HG03025 (cell line): Measurements from ENCODE around the gene SPAG16.
"Not testable (repeated sequence)": the region's sequence is repeated elsewhere in the genome, so short reads cannot be mapped to it uniquely, and the experiment has no call there.

ENCODE experiments used
- ATAC-seq: cut with Tn5 transposase; IDR thresholded peaks from one replicate; pipeline ENCODE4 v1.9.1; 2021; ENCODE audit warnings: mild to moderate bottlenecking, moderate library complexity; ENCODE audit not compliant: unreplicated experiment, low FRiP score

The SPAG16 gene

DNA sequence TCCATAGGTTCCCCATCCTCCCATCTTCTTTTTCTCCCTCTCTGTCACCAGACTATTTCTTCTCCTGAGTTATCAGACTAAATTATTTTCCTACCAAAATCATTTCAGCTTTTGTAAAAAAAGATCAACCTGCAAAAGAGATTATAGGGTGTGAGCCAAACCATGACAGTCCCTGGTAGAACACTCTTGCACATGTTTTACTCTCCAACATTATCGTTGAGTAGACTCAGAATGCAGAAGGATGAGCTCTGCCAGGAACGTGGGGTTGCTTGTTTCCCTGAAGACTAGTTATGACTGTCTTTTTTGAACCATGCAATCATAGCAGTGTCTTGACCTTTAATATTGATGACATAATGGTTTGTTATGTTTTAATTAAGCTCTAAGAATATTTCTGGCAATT lies 766.5 kb downstream of the SPAG16 start:
- ATAC-seq = no peak

DNA sequence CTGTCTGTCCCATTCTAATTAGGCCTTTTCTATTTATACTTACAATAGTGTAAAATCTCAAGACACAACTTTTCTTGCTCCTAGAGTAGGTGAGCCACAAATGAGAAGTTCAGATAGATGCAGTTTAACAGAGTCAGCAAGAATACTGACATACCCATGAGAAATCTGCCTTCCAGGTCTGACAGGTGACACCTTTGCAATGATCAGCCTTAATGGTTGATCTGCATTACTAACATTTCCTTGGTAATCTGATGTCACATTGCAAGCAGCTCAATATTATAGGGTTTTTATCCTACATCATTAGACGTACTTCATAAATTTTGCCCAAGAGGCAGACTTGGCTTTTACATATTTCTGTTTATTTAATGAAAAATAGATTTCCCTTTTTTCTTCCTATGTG lies 767.3 kb downstream of the SPAG16 start:
- no peak for ATAC-seq

DNA sequence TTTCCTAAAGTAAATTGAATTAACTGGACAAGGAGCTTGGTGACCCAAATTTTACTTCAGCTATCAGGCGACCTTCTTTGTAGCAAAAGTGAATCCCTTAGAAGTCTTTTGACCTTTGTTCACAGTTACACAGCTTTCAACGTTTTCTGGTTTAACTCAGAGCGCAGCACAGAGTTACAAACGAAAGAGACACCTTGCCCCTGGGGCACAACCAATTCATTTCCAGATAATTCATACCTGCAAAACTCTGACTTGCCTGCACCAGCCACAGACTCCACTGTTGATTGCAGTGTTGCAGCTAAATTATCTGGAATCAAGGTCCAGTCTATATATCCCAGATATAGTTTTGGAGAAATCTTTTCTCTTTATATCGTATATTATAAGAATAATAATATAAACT lies 768.0 kb downstream of the SPAG16 start:
- ATAC-seq = no peak

DNA sequence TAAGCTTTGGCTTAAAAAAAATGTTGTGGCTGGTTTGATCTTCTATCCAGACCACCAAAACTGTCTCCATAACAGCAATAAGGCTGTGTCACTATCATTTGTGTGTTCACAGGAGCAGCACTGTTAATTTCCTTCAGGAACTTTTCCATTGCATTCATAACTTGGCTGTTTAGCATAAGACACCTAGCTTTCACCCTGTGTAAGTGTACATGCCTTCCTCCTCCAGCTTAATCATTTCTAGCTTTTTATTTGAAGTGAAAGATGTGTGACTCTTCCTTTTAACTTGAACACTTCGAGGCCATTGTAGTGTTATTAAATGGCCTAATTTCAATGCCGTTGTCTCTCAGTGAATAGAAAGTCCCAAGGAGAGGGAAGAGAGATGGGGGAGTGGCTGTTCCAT lies 773.7 kb downstream of the SPAG16 start:
- ATAC-seq = no peak

DNA sequence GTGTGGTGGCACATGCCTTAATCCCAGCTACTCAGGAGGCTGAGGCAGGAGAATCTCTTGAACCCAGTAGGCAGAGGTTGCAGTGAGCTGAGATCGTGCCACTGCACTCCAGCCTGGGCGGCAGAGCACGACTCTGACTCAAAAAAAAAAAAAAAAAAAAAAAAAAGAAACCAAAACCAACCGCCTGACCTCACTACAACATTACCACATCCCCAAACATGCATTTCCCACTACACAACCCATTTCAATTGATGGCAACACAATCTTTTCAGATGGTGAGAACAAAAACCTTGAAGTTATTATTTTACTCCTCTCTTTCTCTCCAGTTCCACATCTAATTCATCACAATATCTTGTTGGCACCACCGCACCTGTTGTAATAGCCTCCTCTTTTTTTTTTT lies 778.0 kb downstream of the SPAG16 start:
- ATAC-seq = not testable (repeated sequence)

DNA sequence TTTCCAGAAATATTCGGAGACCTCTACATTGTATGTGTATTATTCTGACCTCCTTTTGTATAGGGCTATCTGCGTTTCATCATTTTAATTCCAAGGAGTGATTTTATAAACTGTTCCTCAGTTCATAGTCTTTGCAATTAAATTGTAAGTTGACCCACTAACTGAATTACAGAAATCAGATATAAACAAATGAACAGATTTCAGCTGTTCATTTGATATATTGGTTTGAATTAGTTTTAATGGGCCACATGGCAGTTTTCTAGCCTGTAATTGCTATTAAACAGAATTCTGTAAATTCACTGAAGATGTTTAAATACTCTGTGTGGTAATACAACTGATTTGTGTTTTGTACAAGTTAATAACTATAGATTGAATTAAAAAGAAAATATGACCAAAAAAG lies 780.2 kb downstream of the SPAG16 start:
- no peak for ATAC-seq

DNA sequence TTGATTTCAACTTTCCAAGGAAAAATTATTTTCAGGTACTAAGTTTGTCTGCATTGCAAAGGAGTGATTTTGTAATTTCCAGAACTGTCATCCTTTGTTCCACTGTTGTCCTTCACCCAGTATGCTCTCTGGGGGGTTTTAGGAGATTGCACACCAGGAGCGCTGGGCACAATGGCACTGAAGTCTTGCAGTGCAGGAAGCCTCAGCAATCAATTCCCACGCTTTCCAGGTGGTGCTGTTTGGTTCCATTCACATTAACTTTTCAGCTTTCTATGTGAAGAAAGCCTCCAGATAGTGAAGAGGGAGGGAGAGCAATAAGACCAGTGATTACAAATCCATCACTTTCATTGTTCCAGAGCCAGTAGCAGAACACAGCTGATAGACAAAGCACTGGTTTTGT lies 782.6 kb downstream of the SPAG16 start:
- no peak for ATAC-seq

DNA sequence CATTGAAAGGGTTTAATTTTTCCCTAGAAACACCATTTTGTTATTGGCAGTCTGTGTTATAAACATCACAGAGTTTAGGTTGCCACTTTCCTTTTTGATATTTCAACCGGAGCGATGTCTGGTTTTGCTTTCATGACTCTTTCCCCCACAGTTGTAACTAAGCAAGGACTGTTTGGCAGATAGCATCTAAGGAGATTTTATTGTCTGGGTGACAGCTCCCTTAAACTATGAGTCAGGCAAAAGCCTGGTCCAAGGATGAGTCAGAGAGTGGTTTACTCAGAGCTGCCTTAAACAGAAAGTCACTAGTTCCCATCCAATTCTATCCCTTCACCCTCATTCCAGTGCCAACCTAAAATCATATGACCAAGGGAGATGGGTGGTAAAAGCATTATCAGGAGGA lies 785.0 kb downstream of the SPAG16 start:
- no peak for ATAC-seq

DNA sequence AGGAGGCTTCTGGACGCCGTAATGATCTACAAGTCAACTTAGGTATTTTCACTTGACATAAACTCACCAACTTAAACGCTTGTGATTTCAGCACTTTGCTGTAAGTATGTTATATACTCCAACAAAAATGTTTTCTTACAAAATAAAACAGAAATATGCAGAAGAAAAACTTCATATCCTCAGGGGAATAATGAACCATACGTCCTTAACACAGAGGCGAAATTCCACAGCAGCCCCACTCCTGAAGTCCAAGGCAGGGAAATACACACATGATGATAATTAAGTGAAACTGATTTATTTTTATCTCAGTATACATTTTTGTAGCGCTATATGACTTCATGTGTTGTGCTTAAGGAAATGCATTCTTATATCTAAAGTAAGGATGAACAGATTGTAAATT lies 791.2 kb downstream of the SPAG16 start:
- no peak for ATAC-seq

DNA sequence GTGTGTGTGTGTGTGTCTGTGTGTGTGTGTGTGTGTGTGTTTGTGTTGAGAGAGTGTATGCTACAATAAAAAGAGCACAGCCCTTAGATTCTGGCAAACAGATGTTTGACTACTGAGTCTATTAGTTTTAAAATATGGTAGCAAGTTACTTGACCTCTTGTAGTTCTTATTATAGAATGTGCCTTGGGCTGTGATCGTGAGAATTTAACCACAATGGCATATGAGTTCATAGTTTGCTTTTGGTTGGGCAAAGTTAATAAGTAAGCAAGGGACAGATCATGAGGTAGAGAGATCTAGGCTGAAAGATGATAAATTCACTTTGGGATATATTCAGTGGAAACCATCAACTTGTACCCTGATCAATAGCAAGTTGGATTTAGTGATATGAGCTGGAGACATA lies 792.3 kb downstream of the SPAG16 start:
- no peak for ATAC-seq

DNA sequence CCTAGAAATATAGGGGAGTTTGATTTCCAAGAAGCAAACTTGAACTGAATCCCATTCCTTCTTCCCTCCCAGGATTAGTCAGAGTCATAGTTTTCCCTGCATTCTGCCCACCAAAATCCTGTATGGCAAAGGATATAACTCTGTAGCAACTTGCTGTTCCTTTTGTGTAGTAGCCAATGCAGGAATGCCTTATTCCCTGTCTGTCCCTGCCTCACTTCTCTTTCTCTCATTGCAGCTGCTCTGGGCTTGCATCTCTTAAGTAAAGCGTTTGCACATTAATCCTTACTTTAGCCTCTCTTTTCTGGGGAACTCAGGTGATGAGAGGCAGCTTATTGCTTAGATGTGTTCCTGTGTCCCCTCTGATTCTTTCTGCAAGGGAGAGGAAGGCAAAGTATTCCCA lies 793.5 kb downstream of the SPAG16 start:
- ATAC-seq = no peak

DNA sequence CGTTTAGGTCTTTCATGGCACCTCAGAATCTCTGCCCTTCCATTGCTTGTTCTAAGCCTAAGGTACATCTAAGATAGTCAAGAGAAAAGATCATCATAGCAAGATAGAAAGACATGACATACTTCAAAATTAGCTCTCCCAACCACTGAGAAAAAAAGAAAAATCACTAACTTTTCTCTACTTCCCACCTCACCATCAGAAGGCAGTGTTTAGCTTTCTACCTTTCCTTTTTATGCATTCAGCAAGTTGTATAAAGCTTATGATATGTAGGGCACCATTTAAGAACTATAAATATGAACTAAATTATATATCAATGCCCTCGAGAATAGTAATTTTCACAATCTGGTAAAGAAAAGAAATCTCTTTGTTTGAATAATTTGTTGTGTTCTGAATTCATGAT lies 794.8 kb downstream of the SPAG16 start:
- no peak for ATAC-seq

DNA sequence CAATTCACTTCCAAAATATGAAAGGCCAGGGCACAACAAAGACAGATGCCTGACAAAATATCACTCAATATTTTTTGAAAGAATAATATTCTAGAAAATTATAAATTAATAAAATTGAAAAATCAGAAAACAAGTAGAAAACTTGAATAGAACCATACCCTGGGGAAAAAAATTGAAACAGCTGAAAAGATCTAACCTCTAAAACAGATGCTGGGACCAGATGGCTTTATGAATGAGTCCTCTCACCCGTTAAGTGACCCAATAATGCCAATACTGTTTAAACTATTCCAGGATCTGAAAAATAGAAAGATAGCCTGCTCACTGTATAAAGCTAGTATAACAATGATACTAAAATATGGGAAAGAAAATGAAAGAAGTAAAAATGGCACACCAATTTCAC lies 804.3 kb downstream of the SPAG16 start:
- ATAC-seq = no peak

DNA sequence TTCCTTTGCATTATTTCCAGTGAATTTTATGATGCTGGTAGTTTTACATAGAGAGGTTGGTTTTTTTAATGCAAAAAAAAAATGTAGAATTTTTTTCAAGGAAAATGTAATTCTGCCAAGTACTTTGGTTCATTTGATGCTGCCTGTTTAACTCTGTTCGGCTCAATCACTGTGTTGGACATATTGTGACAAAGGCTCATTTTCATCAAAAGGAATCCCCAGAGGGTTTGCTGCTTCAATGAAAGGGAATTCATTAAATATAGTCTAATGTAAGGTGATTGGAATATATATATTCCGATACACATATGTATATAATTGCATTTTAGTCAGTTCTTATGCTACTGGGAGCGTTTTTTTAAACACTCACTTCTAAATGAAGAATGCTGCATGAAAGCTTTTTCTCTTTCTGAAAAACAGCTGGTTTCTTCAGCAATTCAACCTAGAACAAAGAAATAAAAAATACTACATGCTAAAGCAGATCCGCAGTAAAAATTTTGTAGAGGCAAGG lies 812.0 kb downstream of the SPAG16 start:
- ATAC-seq = no peak

DNA sequence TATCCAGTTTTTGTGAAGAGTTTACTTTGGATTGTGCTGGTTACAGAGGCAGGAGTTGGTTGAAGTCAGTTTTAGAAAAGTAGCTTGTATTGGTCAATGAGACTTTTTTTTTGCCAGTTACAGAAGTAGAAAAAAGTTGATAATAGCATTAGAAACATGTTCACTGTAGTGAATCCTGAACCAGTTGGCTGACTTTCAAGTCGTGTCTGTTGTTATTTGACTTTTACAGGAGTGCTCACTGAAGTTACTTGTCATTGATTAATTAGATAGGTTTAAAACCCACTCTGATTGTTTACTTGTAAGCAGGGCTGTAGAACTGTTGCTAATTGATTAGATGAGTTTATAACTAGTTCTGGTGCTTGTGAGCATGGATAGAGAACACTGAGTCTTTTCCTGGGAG lies 814.5 kb downstream of the SPAG16 start:
- no peak for ATAC-seq

DNA sequence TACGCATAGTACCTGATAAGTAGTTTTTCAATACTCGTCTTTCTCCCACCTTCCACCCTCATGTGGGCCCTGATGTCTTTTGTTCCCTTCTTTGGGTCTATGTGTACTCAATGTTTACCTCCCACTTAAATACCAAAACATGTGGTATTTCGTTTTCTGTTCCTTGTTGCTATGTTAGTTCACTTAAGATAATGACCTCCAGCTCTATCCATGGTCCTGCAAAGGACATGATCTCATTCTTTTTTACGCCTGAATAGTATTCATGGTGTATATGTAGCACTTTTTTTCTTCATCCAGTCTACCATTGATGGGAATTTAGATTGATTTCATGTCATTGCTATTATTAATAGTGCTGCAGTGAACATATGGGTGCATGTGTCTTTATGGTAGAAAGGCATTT lies 816.2 kb downstream of the SPAG16 start:
- ATAC-seq = no peak

DNA sequence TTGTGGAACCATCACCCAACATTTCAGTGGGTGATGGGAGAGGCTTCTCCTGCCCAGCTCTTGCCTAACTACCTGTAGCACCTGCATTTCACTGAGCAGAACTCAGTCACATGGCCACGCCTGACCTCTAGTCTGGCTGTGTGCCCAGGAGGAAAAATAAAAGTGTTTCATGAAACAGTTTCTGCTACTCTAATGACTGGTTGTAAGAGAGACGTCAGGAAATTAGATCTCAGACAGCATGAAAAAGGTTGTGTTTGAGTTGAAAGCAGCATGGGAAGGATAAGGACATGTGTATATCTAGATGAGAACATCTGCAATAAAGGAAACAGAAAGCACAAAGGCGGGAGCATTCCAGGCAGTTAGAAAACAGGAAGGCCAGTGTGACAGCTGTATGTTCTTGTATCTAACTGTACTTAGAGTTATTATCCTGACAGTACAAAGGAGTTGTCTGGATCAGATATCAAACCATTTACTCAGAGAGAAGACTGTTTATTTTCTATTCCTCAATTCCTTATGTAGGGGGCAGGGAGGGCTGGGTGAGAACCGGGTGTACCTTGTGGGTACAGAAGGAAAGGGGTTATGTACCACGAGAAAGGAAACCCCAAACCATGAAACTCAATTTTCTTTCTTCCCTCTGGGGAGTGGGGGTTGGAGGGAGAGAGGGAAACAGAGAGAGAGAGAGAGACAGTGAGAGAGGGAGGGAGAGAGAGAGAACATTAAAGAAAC lies 819.2 kb downstream of the SPAG16 start:
- no peak for ATAC-seq

DNA sequence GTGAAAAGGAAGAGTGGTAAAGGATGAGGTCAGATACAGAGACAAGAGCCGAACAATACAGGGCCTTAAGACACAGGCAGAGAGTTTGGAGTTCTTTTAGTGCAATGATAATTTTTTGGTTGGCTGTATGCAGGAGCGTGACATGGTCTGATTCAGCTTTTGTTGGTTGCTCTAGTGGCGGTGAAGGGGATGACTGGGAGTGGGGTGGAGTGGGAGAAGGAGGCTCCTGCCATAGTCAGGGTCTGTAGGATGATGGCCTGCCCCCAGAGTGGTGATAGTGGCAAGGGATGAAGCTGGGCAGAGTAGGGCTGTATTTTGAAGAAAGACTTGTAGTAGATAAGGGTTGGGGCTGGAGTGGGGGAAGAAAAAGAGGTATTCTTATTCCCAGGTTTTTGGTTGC lies 820.0 kb downstream of the SPAG16 start:
- no peak for ATAC-seq

DNA sequence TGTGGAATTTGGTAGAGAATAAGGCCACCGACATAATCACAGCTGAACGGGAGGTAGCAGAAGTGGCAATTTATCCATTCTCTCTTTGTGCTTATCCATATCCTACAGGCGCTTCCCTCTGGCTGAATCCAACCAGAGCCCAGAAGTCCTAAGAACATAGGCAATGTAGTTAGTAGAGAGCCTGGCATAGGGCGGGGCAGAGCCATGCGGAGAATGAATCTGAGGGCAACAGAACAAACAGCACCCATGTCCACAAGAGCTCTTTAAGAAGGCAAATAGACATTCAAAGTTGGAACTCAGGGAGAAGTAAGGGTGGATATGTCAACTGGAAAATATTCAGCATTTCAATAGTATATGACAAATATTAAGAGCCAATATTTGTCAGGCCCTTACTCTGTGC lies 820.7 kb downstream of the SPAG16 start:
- ATAC-seq = no peak

DNA sequence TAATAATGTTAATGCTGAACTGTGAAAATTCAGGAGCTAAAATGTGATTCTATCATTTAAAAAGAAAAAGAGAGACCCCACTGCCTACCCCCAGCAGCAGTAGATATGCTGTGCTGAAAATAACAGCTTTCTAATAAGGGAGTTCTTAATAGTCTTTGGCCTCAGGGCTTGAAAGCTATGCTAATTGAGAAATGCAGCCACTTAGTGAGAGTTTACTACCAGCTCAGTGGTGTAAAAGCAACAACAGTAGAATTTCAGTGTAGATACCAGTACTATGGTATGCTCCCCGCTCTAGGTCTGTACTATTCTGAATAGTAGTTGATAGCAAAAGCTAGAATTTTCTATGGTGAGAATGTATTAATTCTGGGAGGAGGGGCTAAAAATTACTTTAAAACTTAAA lies 823.5 kb downstream of the SPAG16 start:
- no peak for ATAC-seq

DNA sequence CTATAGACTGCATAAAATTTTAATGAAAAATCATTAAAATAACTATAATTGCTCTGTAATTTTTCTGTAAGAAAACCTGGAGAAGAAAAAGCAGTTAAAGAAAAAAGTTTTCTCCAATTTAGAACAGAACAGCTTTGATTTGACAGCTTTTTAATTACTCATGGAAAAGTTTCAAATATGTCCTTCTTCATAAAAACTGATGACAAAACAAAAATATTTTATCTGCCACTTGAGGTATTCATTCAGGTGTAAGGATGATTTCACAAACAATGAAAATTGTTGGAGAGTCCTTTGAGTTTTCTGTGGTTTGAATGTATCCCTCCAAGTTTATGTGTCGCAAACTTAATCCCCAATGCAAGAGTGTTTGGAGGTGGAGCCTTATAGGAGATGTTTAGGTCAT lies 824.3 kb downstream of the SPAG16 start:
- no peak for ATAC-seq

DNA sequence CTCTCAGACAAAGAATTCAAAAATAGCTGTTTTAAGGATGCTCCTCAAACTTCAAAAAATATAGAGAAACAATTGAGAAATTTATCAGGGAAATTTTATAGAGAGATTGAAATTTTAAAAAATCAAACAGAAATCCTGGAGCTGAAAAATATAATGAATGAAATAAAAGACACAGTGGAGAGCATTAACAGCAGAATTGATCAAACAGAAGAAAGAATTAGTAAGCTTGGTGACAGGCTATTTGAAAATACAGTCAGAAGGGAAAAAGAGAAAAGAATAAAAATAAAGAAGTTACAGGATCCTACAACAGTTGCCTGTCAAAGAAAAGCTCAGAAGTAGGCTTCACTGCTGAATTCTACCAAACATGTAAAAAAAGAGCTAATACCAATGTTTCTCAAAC lies 832.8 kb downstream of the SPAG16 start:
- ATAC-seq = no peak

DNA sequence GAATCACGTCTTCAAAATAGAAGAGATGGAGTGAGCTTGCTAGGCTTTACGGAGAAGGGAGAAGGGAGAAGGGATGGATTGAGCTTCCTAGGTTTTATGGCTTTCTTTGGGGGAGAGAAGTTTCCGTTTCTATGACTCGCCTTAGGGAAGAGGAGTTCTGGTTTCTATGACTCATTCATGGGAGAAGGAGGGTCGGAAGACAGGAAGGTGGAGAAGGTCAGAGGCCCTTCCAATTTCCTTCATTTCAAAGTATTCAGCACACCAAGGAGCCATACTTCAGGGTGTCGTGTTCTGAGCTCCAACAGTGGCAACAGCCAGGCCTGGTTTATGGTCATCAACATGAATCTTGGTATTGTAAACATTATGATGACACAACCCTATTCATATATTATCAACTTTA lies 841.9 kb downstream of the SPAG16 start:
- no peak for ATAC-seq
